ENCODE results near the gene BAIAP2L2.
"Not testable (repeated sequence)": the region's sequence is repeated elsewhere in the genome, so short reads cannot be mapped to it uniquely, and the experiment has no call there.

Gene BAIAP2L2
- long read RNA-seq, result 0 reads

DNA sequence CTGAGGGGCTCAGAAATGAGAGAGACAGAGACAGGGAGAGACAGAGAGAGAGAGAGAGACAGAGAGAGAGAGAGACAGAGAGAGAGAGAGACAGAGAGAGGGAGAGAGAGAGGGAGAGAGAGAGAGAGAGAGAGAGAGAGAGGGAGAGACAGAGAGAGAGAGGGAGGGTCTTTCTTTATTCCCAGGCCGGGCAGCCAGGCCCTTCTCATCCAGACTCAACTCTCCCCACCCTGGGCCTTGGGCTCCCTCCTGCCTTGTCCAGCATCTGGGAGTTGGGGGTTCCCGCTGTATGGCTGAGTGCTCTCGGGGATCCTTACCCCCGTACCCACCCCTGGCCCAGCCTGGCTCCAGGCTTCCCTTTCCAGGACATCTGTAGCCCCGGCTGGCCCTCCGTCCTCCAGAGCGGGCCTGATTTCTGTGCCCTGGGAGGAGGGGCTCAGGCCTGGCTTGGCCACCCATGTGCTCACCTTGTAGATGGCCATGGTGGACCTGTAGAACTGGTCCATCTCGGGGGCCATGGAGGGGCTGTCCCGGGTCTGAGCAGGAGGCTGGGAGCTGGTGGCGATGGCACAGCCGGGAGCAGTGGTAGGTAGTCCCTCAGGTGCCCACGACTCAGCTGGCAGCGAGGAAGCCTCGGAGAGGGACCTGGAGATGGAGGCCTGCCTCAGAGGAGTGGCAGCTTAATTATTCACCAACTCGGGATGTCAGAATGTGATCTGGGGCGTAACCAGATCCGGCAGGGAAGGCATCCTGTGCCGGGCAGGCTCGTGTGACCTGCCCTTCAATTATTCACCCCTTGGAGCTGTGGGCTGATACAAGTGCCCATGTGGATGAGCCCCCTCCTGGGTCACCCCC is at the start of gene BAIAP2L2:
TSS of gene BAIAP2L2 (minus strand) at position 677 of the 855 bp plus-strand sequence. CDS start at position 518, 159 bp downstream.
- Histone ChIP-seq H3K27me3 (ENCODE audit: insufficient read depth, poor library complexity, severe bottlenecking) (no peaks in the 10 kb centered on the region), H3K4me3 (replicated peaks; ENCODE audit: insufficient read depth, low read length) (no peak within 1 kb of the TSS), H3K27ac (replicated peaks) (no peak within 1 kb of the TSS)
- DNase-seq (ENCODE audit: low read depth in 1 of 2, low spot score in 1 of 2), result no peak
- TF ChIP-seq, protein P1, sequence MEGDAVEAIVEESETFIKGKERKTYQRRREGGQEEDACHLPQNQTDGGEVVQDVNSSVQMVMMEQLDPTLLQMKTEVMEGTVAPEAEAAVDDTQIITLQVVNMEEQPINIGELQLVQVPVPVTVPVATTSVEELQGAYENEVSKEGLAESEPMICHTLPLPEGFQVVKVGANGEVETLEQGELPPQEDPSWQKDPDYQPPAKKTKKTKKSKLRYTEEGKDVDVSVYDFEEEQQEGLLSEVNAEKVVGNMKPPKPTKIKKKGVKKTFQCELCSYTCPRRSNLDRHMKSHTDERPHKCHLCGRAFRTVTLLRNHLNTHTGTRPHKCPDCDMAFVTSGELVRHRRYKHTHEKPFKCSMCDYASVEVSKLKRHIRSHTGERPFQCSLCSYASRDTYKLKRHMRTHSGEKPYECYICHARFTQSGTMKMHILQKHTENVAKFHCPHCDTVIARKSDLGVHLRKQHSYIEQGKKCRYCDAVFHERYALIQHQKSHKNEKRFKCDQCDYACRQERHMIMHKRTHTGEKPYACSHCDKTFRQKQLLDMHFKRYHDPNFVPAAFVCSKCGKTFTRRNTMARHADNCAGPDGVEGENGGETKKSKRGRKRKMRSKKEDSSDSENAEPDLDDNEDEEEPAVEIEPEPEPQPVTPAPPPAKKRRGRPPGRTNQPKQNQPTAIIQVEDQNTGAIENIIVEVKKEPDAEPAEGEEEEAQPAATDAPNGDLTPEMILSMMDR (IDR thresholded peaks at IDR 0.05; ENCODE audit: insufficient read depth, low read length), result no peak
- no peak for TF ChIP-seq SPI1 (IDR thresholded peaks at IDR 0.05; ENCODE audit: borderline replicate concordance, low read depth)
- TF ChIP-seq, protein P2, sequence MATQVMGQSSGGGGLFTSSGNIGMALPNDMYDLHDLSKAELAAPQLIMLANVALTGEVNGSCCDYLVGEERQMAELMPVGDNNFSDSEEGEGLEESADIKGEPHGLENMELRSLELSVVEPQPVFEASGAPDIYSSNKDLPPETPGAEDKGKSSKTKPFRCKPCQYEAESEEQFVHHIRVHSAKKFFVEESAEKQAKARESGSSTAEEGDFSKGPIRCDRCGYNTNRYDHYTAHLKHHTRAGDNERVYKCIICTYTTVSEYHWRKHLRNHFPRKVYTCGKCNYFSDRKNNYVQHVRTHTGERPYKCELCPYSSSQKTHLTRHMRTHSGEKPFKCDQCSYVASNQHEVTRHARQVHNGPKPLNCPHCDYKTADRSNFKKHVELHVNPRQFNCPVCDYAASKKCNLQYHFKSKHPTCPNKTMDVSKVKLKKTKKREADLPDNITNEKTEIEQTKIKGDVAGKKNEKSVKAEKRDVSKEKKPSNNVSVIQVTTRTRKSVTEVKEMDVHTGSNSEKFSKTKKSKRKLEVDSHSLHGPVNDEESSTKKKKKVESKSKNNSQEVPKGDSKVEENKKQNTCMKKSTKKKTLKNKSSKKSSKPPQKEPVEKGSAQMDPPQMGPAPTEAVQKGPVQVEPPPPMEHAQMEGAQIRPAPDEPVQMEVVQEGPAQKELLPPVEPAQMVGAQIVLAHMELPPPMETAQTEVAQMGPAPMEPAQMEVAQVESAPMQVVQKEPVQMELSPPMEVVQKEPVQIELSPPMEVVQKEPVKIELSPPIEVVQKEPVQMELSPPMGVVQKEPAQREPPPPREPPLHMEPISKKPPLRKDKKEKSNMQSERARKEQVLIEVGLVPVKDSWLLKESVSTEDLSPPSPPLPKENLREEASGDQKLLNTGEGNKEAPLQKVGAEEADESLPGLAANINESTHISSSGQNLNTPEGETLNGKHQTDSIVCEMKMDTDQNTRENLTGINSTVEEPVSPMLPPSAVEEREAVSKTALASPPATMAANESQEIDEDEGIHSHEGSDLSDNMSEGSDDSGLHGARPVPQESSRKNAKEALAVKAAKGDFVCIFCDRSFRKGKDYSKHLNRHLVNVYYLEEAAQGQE (IDR thresholded peaks at IDR 0.05; ENCODE audit: insufficient replicate concordance, low read depth), result no peak
- TF ChIP-seq GABPA (IDR thresholded peaks at IDR 0.05; ENCODE audit: low read depth), result no peak
- TF ChIP-seq POLR2AphosphoS5 (IDR thresholded peaks at IDR 0.05; ENCODE audit: low read depth), result no peak

- DNase-seq (ENCODE audit: low read depth in 1 of 2, low spot score in 1 of 2), result no peak
- TF ChIP-seq, protein P2 (IDR thresholded peaks at IDR 0.05; ENCODE audit: insufficient replicate concordance, low read depth), result no peak
- TF ChIP-seq SPI1 (IDR thresholded peaks at IDR 0.05; ENCODE audit: borderline replicate concordance, low read depth) (no peak), POLR2AphosphoS5 (IDR thresholded peaks at IDR 0.05; ENCODE audit: low read depth) (no peak), GABPA (IDR thresholded peaks at IDR 0.05; ENCODE audit: low read depth) (no peak)
- TF ChIP-seq, protein P1 (IDR thresholded peaks at IDR 0.05; ENCODE audit: insufficient read depth, low read length), result no peak
- Histone ChIP-seq H3K4me3 (replicated peaks; ENCODE audit: insufficient read depth, low read length) (no peak overlapping the region), H3K27me3 (ENCODE audit: insufficient read depth, poor library complexity, severe bottlenecking) (no peaks in the 10 kb centered on the region), H3K27ac (replicated peaks) (no peak overlapping the region)
These were observed 45.2 kb upstream of the BAIAP2L2 start for GRCh38 chr22:38155703-38156102.

GRCh38 chr22:38154563-38154915 is 44.1 kb upstream of the BAIAP2L2 start:
- H3K27ac ChIP-seq (replicated peaks); DNase-seq (ENCODE audit: low read depth in 1 of 2, low spot score in 1 of 2): not testable (repeated sequence)

GRCh38 chr22:38153821-38154562 is 43.5 kb upstream of the BAIAP2L2 start:
- Histone ChIP-seq H3K27ac (replicated peaks) (no peak overlapping the region), H3K27me3 (ENCODE audit: insufficient read depth, poor library complexity, severe bottlenecking) (no peaks in the 10 kb centered on the region), H3K4me3 (replicated peaks; ENCODE audit: insufficient read depth, low read length) (no peak overlapping the region)
- TF ChIP-seq SPI1 (IDR thresholded peaks at IDR 0.05; ENCODE audit: borderline replicate concordance, low read depth) (no peak), POLR2AphosphoS5 (IDR thresholded peaks at IDR 0.05; ENCODE audit: low read depth) (no peak), GABPA (IDR thresholded peaks at IDR 0.05; ENCODE audit: low read depth) (no peak)
- TF ChIP-seq, protein P1 (IDR thresholded peaks at IDR 0.05; ENCODE audit: insufficient read depth, low read length), result no peak
- TF ChIP-seq, protein P2 (IDR thresholded peaks at IDR 0.05; ENCODE audit: insufficient replicate concordance, low read depth), result no peak
- no peak for DNase-seq (ENCODE audit: low read depth in 1 of 2, low spot score in 1 of 2)

More at GRCh38 chr22:38154563-38154915, 44.1 kb upstream of the BAIAP2L2 start:
- not testable (repeated sequence) for H3K27me3 ChIP-seq (ENCODE audit: insufficient read depth, poor library complexity, severe bottlenecking); H3K4me3 ChIP-seq (replicated peaks; ENCODE audit: insufficient read depth, low read length)

Measured in HL-60 (cell line).